Measurements from ENCODE around the gene ZNF93.

DNA sequence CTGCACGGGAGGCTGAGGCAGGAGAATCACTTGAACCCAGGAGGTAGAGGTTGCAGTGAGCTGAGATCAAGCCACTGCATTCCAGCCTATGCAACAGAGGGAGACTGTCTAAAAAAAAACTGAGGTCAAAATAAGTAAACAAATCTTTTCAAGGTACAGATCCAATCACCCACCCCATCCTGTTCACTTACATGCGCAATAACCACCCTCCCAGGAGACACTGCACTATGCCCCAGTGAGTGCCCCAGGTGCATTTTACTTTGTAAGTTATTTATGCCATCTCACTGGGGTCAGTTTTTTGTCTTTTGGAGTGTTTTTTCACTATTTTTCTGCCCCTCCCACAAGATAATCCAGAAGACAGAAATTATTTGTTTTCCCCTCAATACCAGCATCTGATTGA lies 42.0 kb upstream of the ZNF93 start:
- TF ChIP-seq CHD1 (IDR thresholded peaks at IDR 0.05; ENCODE audit: low read depth, low read length): no peak
- TF ChIP-seq CTCF (conservative IDR thresholded peaks at IDR 0.05; ENCODE audit: low read depth, low read length): no peak
- no peak for TF ChIP-seq POLR2A (IDR thresholded peaks at IDR 0.05; ENCODE audit: low read depth, low read length)
- TF ChIP-seq ELK1 (IDR thresholded peaks at IDR 0.05; ENCODE audit: borderline replicate concordance, low read depth, low read length): no peak
- no peak for TF ChIP-seq RCOR1 (IDR thresholded peaks at IDR 0.05; ENCODE audit: insufficient replicate concordance, low read length)
- TF ChIP-seq FOS (IDR thresholded peaks at IDR 0.05; ENCODE audit: low read depth, low read length): no peak
